ENCODE data around the gene LRRC9.

LRRC9 gene

DNA sequence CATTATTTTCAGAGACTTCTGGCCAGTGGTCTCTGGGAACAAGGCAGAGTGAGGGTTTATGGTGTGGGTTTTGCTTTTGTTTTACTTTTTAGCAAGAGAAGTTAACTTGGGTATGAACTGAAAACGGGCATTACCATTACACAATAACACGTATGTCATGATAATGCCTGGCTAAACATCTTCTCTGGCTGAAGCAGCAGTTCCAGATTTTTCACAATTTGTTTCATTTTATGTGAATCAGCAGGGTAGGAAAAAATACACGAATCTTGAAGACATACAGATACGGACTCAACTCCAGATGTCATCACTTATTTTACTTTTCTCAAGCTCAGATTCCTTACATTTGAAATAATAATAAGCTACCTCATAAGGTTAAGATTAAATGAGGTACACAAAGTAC lies 169.3 kb downstream of the LRRC9 start:
- TF ChIP-seq CTCF (IDR thresholded peaks at IDR 0.05; ENCODE audit: control extremely low read depth, extremely low read depth, low read depth, missing control alignments), result no peak
- DNase-seq (ENCODE audit: extremely low spot score), result no peak
- CTCF ChIA-PET, result interaction anchor here (1.0 to 2.7 kb wide), 4 partner anchors 24 to 95 kb away, joined by 3 to 9 read pairs (median 4); partner anchors contain the start of gene DHRS7
- POLR2A ChIA-PET, result no interaction called here

GRCh38 chr14:60090864-60091519 lies 171.0 kb downstream of the LRRC9 start:
- CTCF ChIA-PET, result interaction anchor here (1.0 to 2.7 kb wide), 4 partner anchors 23 to 126 kb away, joined by 3 to 9 read pairs (median 5); no protein-coding TSS in a partner anchor
- POLR2A ChIA-PET, result no interaction called here

DNA sequence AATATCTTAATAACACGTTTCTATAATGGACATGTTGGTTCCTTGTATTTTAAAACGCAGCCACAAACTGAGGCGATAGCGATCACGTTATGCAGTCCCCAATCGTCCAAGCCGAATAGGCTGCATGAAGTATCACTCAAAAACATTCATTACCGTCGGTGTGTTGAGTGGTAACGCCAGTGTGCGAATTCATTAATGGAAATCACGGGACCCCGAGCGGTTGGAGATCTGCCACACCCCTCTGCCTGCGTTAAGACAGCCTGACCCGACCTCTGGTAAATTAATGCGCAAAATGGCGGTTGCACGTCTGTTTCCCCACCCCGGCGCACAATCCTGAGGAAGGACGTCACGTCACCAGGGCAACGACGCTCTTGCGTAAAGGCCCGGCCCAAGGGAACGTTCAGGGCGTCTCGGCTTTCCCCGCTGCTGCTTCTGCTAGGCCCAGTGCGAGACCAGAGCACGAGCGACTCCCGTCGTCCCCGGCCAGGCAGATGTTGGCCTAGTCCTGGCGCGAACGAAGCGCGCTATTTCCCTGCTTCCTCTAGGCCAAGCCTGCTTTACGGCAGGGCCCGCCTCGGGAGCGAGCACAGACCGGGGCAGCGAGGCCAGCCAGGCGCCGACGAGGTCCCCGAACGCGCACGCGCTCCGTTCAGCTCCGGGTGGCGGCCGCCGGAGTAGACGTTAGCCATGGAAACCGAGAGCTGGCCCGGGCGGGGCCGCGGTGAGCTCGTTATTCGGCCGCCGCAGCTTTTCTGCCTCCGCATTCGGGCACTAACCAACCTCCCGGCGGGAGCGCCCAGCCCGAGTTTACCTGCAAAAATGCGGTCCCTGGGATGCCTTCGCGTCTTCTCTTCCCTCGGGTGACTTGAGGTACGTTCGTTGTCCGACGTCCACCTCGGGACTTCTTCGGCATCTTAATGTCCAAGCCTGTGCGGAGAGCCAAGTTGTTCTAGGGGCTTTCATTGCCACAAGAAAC lies 171.9 kb downstream of the LRRC9 start, which contains the start of gene PCNX4:
Gene PCNX4, plus strand, starts transcription at position 374 of the 976 bp plus-strand sequence. CDS start 15,716 bp downstream, outside the sequence.
- no peak for TF ChIP-seq CTCF (IDR thresholded peaks at IDR 0.05; ENCODE audit: control extremely low read depth, extremely low read depth, low read depth, missing control alignments)
- ChIA-PET CTCF (interaction anchor here (1.7 to 2.7 kb wide), 4 partner anchors 14 to 240 kb away, joined by 7 to 10 read pairs (median 8); no protein-coding TSS in a partner anchor), POLR2A (interaction anchor here (0.7 to 0.9 kb wide), 3 partner anchors 92 to 157 kb away, joined by 3 to 9 read pairs (median 3); partner anchors contain the start of gene PPM1A)
- DNase-seq (ENCODE audit: extremely low spot score), result peak; percentile 92

More at GRCh38 chr14:60090864-60091519, 171.0 kb downstream of the LRRC9 start:
- no peak for TF ChIP-seq CTCF (IDR thresholded peaks at IDR 0.05; ENCODE audit: control extremely low read depth, extremely low read depth, low read depth, missing control alignments)
- peak; percentile 20 for DNase-seq (ENCODE audit: extremely low spot score)

- peak; percentile 22 for DNase-seq (ENCODE audit: extremely low spot score)
- POLR2A ChIA-PET, result interaction anchor here (0.9 kb wide), 2 partner anchors 91 to 156 kb away, joined by 3 to 9 read pairs; partner anchors contain the start of gene PPM1A
Observed at GRCh38 chr14:60092526-60092920, 172.6 kb downstream of the LRRC9 start.

DNA sequence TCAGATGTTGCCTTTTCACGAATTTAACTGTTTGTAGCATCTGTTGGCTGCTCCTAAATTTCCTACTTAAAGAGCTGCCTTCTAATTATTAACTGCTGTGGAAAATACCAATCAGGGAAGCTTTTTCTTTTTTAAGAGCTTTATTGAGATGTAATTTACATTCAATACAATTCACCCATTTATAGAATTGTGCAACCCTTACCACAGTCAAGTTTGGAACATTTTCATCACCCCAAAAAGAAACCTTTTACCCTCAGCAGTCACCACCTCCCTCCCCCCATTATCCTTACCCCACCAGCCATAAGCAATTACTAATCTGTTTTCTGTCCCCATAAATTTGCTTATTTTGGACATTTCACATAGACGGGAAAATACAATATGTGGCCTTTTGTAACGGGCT lies 173.1 kb downstream of the LRRC9 start:
- CTCF ChIA-PET, result interaction anchor here (1.3 to 2.1 kb wide), 3 partner anchors 12 to 239 kb away, joined by 3 to 10 read pairs (median 7); no protein-coding TSS in a partner anchor
- POLR2A ChIA-PET, result no interaction called here
- TF ChIP-seq CTCF (IDR thresholded peaks at IDR 0.05; ENCODE audit: control extremely low read depth, extremely low read depth, low read depth, missing control alignments), result no peak
- DNase-seq (ENCODE audit: extremely low spot score), result no peak

More at GRCh38 chr14:60092526-60092920, 172.6 kb downstream of the LRRC9 start:
- no peak for TF ChIP-seq CTCF (IDR thresholded peaks at IDR 0.05; ENCODE audit: control extremely low read depth, extremely low read depth, low read depth, missing control alignments)
- CTCF ChIA-PET, result interaction anchor here (1.9 to 2.1 kb wide), 2 partner anchors 13 to 239 kb away, joined by 7 to 10 read pairs; no protein-coding TSS in a partner anchor

DNA sequence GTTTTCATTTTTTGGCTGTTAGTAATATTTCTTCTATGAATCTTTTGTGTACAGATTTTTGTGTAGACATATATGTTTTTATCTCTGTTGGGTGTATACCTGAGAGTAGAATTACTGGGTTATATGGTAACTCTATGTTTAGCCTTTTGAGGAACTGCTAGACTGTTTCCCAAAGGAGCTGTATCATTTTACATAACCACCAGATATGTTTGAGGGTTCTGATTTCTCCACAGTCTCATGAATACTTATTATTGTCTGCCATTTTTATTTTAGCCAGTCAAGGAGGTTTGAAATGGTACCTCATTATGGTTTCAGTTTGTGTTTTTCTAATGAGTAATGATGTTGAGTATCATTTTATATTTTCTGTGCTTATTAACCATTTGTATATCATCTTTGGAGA lies 173.7 kb downstream of the LRRC9 start:
- TF ChIP-seq CTCF (IDR thresholded peaks at IDR 0.05; ENCODE audit: control extremely low read depth, extremely low read depth, low read depth, missing control alignments), result no peak
- POLR2A ChIA-PET, result no interaction called here
- CTCF ChIA-PET, result interaction anchor here (0.9 to 2.1 kb wide), 4 partner anchors 12 to 238 kb away, joined by 3 to 10 read pairs (median 6); no protein-coding TSS in a partner anchor
- DNase-seq (ENCODE audit: extremely low spot score), result no peak

Measured in GM10248 (cell line).